Fibroblast of lung (primary cell): ENCODE results near the gene RELA. TPM values are rescaled to one million over a fixed set of nuclear protein-coding genes. Genes with fewer than 3 reads are reported as not detected.

Experiments
- DNase-seq, 2 donors: peaks; one replicate each; pipeline versions ENCODE4 v3.0.0 to v3.0.0-alpha.2; 2010; ENCODE audit warnings: low read depth in 2 of 2
- H2AFZ ChIP-seq: 2 replicates; pipeline ENCODE4 v1.5.1; 2012; ENCODE audit warnings: low read length, control low read depth, inconsistent platforms
- H3K27ac ChIP-seq: 2 replicates; pipeline ENCODE4 v1.5.1; 2011; ENCODE audit warnings: low read length, control low read depth; ENCODE audit not compliant: insufficient read depth
- H3K27me3 ChIP-seq: 2 replicates; pipeline ENCODE4 v1.5.1; 2011; ENCODE audit warnings: mild to moderate bottlenecking, low read length; ENCODE audit not compliant: control insufficient read depth, insufficient read depth
- H3K36me3 ChIP-seq: 2 replicates; pipeline ENCODE4 v1.5.1; 2011; ENCODE audit warnings: low read length; ENCODE audit not compliant: control insufficient read depth, insufficient read depth
- H3K4me1 ChIP-seq: 2 replicates; pipeline ENCODE4 v1.5.1; 2011; ENCODE audit warnings: low read length; ENCODE audit not compliant: control insufficient read depth, insufficient read depth; ENCODE audit errors: extremely low read depth
- H3K4me2 ChIP-seq: 2 replicates; pipeline ENCODE4 v1.5.1; 2011; ENCODE audit warnings: low read length, control low read depth; ENCODE audit not compliant: insufficient read depth; ENCODE audit errors: extremely low read depth
- H3K4me3 ChIP-seq, 4 experiments: fragments of 200-600 bp in 1 of 4; sonication (generic) in 1 of 4; replicated peaks in 1 of 4; 2 replicates each; pipeline ENCODE4 v1.5.1; 2011 to 2016; ENCODE audit warnings: low read length in 4 of 4, low read depth in 3 of 4, mild to moderate bottlenecking in 3 of 4, control low read depth in 2 of 4, inconsistent platforms in 1 of 4, mixed read lengths in 1 of 4; ENCODE audit not compliant: insufficient read depth in 1 of 4; ENCODE audit errors: control extremely low read depth in 1 of 4
- H3K79me2 ChIP-seq: 2 replicates; pipeline ENCODE4 v1.5.1; 2012; ENCODE audit warnings: mild to moderate bottlenecking, low read length, inconsistent platforms; ENCODE audit not compliant: control insufficient read depth, insufficient read depth
- H3K9ac ChIP-seq: 2 replicates; pipeline ENCODE4 v1.5.1; 2011; ENCODE audit warnings: mild to moderate bottlenecking, low read length, control low read depth; ENCODE audit not compliant: insufficient read depth
- H3K9me3 ChIP-seq: 2 replicates; pipeline ENCODE4 v1.5.1; 2012; ENCODE audit warnings: low read depth, low read length; ENCODE audit not compliant: control insufficient read depth, insufficient read depth
- H4K20me1 ChIP-seq: 2 replicates; pipeline ENCODE4 v1.5.1; 2011; ENCODE audit warnings: low read length; ENCODE audit not compliant: control insufficient read depth, insufficient read depth; ENCODE audit errors: extremely low read depth
- CTCF ChIP-seq, 2 donors: IDR thresholded peaks in 1 of 2; conservative IDR thresholded peaks in 1 of 2; 1 replicate in 1 of 2; 2 replicates in 1 of 2; pipeline ENCODE4 v1.5.1; 2011 to 2012; ENCODE audit warnings: low read length in 2 of 2, control low read depth in 1 of 2, inconsistent platforms in 1 of 2, low read depth in 1 of 2, mild to moderate bottlenecking in 1 of 2
- EZH2 ChIP-seq: IDR thresholded peaks from 2 replicates; pipeline ENCODE4 v1.5.1; 2012; ENCODE audit warnings: low read length, control low read depth, mild to moderate bottlenecking; ENCODE audit errors: missing control alignments
- polyA plus RNA-seq, 2 donors: library from polyadenylated mRNA; depleted of rRNA in 1 of 2; stranded (reverse) in 1 of 2; unstranded in 1 of 2; fragments of >200 nt; gene quantifications; 2 replicates each; pipeline ENCODE4 v1.2.1, GENCODE V29; 2011 to 2012; ENCODE audit warnings: missing spikeins in 1 of 2
- total RNA-seq: library from RNA; depleted of rRNA; stranded (reverse); fragments of >200 nt; gene quantifications from 2 replicates; pipeline ENCODE4 v1.2.1, GENCODE V29; 2014

RELA gene
- total and polyA plus RNA-seq, 2 donors (not counting 1 experiment from before 2014, with no cell fraction given) = 15.7 to 23.0 TPM

- DNase-seq = peak; percentile 17 to 62
- H3K4me2 ChIP-seq = peak overlapping the region; percentile 35
- H3K79me2 ChIP-seq = peaks cover 36% of the 10 kb centered on the region
These were observed 53.5 kb downstream of the RELA start for GRCh38 chr11:65609229-65609628.

GRCh38 chr11:65607614-65608426 lies 54.9 kb downstream of the RELA start:
- H4K20me1 ChIP-seq = no peaks in the 10 kb centered on the region
- H3K4me2 ChIP-seq = peak overlapping the region; percentile 54
- no peak overlapping the region for H2AFZ ChIP-seq
- H3K9me3 ChIP-seq = no peaks in the 10 kb centered on the region
- no peaks in the 10 kb centered on the region for H3K27me3 ChIP-seq
- peak overlapping the region in 2 of 4 experiments; percentile 19 to 32 for H3K4me3 ChIP-seq
- H3K36me3 ChIP-seq = peaks cover 27% of the 10 kb centered on the region
- peak overlapping the region; percentile 23 for H3K27ac ChIP-seq
- no peak for DNase-seq
- no peak overlapping the region for H3K9ac ChIP-seq
- TF ChIP-seq CTCF (conservative IDR thresholded peaks at IDR 0.05 in 1 of 2, IDR thresholded peaks at IDR 0.05 in 1 of 2; ENCODE audit: low read depth in 1 of 2, low read length in 2 of 2) (no peak), EZH2 (no peak)
- H3K4me1 ChIP-seq = peaks cover 30% of the 10 kb centered on the region
- peaks cover 25% of the 10 kb centered on the region for H3K79me2 ChIP-seq

More at GRCh38 chr11:65609229-65609628, 53.5 kb downstream of the RELA start:
- Histone ChIP-seq H3K36me3 (peaks cover 23% of the 10 kb centered on the region), H4K20me1 (no peaks in the 10 kb centered on the region), H3K4me3 (no peak overlapping the region), H3K4me1 (peaks cover 34% of the 10 kb centered on the region), H3K9me3 (no peaks in the 10 kb centered on the region), H3K9ac (no peak overlapping the region), H3K27ac (no peak overlapping the region), H3K27me3 (no peaks in the 10 kb centered on the region), H2AFZ (no peak overlapping the region)
- no peak for TF ChIP-seq CTCF (conservative IDR thresholded peaks at IDR 0.05 in 1 of 2, IDR thresholded peaks at IDR 0.05 in 1 of 2; ENCODE audit: low read depth in 1 of 2, low read length in 2 of 2)
- TF ChIP-seq EZH2 = no peak

- H3K9me3 ChIP-seq = no peaks in the 10 kb centered on the region
- H3K36me3 ChIP-seq = peaks cover 27% of the 10 kb centered on the region
- no peaks in the 10 kb centered on the region for H3K27me3 ChIP-seq
- no peak overlapping the region for H3K9ac ChIP-seq
- DNase-seq = peak; percentile 93 to 97
- H3K79me2 ChIP-seq = peaks cover 18% of the 10 kb centered on the region
- H3K27ac ChIP-seq = peak overlapping the region; percentile 69
- peak overlapping the region in 3 of 4 experiments; percentile 19 to 32 (median 31) for H3K4me3 ChIP-seq
- no peak overlapping the region for H2AFZ ChIP-seq
- H3K4me2 ChIP-seq = peak overlapping the region; percentile 54
- peaks cover 22% of the 10 kb centered on the region for H3K4me1 ChIP-seq
- H4K20me1 ChIP-seq = no peaks in the 10 kb centered on the region
- TF ChIP-seq EZH2 (no peak), CTCF (conservative IDR thresholded peaks at IDR 0.05 in 1 of 2, IDR thresholded peaks at IDR 0.05 in 1 of 2; ENCODE audit: low read depth in 1 of 2, low read length in 2 of 2) (no peak)
These were observed 55.7 kb downstream of the RELA start for GRCh38 chr11:65606876-65607613.
